HG03066 (cell line): Measurements from ENCODE around the gene BCAS3.

Experiments used
- ATAC-seq: cut with Tn5 transposase; IDR thresholded peaks from one replicate; pipeline ENCODE4 v1.9.1; 2021; ENCODE audit warnings: low read depth; ENCODE audit not compliant: unreplicated experiment

Gene BCAS3

DNA sequence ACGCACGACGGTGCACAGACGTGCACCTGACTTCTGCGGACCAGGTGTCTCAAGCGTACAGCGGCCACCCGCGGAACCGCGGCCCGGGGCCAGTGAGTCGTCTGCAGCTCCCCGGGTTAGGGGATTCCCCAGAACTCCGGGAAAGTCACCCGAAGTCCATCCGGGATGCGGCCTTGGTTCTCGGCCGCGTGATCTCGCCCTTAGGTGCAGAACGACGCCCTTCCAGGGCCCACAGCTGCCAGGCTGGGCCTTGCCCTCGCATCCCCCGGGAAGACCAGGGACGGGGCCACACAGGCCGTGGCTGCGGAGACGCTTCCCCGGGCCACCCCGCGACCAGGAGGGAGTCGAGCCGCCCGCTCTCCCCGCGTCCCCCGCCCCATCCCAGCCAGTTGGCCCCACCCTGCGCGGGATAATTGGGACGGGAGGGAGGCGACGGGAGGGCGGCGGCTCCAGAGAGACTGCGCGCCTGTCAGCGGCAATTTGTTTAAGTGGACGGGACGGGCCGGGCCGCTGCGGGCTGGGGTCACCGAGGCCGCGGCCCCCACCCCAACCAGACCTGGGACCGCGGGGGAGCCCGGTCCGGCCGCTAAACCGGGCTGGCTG is 718.4 kb downstream of the BCAS3 start:
- ATAC-seq: no peak

DNA sequence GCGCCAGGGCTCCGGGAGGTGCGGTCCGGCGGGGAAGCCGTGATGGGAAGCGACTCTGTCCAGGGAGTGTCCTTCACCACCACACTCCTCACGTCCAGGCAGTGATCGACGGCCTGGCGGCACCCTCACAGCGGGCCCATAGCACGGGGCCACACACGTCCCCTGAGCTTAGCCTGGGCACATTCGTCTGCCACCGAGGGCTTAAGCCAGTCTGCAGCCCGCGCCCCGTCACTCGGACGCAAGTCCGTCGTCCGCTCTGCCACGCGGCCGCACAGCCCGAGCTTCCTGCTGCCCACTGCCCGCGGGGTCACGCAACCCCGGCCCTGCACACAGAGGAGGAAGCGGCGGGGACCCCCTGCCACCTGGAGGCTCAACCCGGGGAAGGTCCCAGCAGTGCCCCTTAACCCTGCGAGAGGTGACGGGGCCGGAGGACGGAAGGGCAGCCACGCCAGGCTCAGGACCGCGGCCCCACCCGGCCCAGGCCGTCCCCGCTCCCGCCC is 719.0 kb downstream of the BCAS3 start:
- ATAC-seq: no peak

DNA sequence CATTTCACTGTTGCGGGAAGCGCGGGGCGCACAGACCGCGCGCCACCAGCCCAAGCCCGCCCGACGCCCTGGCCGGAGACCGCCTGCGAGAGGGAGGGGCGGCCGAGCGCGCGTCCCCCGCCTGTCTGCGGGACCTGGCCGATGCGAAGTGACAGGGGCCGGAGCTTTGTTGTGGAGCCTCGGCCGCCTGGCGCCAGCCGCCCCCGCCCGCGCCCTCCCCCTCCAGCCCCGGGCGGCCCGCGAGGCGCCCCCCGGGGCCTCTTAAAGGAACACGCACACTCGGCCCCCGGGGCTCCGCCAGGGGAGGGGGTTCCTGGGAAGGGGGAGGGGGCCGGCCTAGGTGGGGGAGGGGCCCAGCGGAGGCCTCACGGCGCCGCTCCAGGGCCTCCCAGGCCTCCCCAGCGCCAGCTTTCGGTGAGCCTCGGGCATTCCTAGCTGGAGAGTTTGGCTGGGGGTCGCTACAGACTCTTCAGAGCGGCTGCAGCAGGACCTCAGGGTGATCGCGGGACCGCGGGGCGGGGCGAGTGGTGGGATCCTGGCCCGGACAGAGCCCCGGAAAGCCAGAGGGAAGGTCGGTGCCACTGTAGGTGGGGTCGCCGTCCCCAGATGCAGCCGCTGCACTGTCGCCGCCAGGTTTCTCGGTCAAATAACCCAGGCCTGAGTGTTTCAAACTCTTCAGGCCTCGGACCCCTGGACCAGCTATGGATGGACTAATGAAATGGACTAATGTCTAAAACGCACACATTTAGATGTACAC is 719.6 kb downstream of the BCAS3 start:
- no peak for ATAC-seq

DNA sequence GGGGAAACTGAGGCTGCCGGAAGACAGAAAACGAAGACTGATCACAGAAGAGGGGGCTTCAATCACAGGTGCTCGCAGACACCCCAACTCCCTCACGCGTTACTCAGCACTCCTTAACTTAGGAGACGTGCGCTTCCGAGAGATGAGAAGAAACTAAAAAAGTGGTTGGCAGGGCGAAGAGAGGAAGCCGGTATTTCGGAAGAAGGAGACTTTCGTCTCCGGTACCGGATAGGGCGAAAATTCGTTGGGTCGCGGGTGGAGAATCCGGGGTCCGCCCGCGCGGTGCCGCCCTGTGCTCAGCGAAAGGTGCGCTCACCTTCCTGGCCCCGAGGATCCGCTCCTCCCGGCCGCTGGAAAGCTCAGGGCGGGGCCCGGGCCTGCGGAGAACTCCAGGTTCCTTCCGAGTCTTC is 721.1 kb downstream of the BCAS3 start:
- no peak for ATAC-seq

DNA sequence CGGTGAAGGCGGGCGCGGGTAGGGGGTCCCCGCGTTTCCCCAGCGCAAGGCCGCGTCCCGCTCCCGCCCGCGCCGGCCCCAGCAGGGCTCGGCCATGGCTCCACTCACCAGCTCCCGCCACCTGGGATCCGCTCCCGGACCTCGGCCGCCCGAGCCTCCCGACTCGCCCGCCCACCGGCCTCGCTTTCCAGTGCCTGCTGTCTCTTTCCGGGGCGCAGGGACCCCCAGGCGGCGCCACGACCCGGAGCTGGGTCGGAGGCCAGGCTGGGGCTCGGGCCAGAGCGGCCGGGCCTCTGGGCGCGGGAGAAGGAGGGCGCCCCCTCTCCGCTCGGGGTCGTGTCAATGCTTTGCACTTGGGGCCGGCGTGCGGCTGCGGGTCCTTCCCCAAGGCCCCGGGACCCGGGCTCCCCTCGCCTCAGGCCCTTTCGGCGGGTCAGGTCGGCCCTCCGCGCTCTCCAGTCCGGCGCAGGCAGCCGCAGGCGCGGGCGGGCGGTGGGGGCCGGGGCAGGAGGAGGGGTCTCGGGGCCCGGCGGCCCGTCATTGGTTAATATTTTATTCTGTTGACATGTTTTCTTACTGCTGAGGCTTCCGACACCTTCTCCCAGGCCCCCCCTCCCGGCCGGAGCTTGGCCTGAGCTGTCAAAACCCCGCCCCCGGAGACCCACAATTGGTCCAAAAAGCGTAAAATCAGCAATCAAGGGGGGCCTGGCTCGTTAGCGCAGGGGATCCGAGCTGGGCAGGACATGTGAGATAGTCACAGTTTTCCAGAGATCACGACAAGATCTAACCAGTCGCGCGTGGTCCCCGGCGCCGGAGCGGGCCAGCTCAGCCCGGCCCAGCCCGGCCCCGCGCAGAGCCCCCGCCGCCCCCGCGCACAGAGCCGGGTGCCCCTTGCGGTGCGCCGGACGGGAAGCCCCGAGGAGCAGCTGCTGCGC is 721.7 kb downstream of the BCAS3 start, which contains the start of gene TBX2:
TBX2 (plus strand) TSS at position 713 of the 935 bp plus-strand sequence. CDS start 334 bp downstream, outside the sequence.
- ATAC-seq: no peak

DNA sequence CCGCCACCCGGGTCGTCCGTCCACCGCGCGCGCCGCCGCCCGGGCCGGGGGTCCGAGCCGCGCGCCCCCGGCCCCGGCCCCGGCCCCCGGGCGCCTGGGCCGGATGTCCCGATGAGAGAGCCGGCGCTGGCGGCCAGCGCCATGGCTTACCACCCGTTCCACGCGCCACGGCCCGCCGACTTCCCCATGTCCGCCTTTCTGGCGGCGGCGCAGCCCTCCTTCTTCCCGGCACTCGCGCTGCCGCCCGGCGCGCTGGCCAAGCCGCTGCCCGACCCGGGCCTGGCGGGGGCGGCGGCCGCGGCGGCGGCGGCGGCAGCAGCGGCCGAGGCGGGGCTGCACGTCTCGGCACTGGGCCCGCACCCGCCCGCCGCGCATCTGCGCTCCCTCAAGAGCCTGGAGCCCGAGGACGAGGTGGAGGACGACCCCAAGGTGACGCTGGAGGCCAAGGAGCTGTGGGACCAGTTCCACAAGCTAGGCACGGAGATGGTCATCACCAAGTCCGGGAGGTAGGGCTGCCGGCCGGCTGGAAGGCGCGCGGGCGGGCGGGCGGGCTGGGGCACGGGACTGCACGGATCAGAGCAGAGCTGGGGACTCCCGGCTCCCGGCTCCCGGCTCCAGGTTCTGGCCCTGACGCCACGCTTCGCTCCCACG is 722.5 kb downstream of the BCAS3 start:
- no peak for ATAC-seq

DNA sequence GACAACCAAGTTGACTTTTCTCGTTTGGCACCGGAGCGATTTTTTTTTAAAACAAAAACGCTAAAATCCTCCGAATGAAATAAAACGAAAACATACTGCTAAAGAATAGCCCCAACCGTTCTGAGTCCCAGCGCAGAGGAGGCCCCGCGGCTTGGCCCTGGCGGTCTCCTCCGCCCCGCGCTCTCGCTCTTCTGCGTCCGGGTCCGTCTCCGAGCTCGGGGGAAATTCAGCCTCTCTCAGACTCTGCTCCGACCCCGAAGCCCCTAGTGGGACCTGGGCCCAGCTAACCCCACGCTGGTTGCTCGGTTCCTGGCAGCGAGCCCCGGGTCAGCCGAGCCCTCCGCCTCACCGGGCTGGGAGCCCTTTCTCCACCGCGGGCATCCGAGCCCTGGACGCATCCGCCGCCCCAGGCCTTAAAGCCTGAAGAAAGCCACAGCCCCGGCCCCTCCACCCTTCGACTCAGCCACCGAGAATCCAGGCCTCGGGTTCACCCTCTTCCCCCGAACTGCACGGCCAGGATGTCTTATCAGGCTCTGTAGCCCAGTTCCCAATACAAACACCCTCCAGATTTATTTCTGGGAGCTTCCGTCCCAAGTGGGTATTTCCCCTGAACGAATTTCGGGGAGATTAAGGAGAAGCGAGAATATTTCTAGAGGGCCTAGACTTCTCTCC is 723.2 kb downstream of the BCAS3 start:
- no peak for ATAC-seq

DNA sequence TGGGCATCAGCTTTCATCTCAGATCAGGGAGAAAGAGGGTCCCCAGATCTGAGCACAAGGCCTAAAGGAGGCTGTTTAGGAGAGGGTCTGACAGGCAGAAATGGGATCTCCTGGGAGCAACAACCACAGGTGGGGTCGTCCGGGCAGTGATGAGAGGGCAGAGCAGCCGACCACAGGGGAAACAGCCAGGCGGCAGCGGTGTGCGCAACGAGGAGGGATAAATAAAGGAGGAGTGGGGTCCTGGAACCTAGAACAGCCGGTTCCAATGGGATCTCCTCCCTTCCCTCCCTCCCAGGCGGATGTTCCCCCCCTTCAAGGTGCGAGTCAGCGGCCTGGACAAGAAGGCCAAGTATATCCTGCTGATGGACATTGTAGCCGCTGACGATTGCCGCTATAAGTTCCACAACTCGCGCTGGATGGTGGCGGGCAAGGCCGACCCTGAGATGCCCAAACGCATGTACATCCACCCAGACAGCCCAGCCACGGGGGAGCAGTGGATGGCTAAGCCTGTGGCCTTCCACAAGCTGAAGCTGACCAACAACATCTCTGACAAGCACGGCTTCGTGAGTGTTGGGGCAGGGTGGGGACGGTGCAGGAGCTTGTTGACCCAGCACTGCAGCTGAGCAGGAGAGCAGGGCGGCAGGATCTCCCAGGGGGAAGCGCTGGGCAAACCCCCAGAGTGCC is 723.9 kb downstream of the BCAS3 start:
- no peak for ATAC-seq

DNA sequence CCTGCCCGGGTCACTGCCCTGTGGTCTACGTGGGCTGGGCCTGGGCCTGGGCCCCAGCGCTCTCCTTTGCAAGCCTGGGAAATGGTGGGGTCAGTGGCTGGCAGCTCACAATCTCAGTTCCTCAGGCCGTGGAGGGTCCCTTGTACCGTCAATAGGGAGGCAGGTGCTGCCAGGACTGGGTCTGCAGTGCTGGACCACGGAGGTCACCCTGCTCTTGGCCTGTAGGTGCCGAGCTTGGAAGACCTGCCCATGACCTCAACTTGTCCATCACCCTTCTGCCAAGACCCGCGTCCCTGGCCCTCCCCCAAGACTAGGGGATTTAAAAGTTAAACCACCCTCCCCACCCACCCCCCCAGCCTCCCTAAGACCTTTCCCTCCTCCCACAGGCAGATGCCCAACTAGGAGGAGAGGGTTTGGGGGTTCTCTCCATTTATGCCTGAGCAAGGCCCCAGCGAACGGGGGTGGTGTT is 724.5 kb downstream of the BCAS3 start:
- no peak for ATAC-seq

DNA sequence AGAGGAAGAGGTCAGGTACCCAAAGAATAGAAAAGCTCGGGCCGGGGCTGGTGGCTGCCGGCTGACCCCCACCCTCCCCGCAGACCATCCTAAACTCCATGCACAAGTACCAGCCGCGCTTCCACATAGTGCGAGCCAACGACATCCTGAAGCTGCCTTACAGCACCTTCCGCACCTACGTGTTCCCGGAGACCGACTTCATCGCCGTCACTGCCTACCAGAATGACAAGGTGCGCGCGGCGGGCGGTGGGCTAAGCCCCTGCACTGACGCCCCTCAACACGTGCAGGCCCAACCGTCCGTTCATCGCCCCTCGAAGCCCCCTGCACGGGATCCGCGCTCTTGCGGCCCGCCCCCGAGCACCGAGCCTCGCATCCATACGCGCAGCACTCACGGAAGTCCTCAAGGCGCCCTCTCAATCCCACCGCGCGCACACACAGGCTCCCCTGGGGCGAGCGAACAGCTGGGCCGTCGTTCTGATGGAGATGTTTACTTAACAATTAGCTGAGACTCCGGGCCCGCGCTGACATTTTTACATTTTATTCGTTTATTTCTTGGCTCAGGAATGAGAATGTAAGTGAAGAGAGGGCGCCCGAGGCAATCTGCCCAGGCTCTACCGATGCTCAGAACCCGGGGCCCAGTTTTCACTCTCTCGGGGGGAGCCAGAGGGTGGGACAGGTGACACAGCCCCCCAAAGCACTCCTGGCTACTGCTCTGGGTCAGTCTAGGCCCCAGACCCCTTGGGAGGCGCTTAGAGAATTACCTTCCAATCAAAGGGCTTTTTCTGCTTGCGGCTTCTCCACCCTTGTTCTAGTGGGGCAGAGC is 725.5 kb downstream of the BCAS3 start:
- ATAC-seq: no peak

DNA sequence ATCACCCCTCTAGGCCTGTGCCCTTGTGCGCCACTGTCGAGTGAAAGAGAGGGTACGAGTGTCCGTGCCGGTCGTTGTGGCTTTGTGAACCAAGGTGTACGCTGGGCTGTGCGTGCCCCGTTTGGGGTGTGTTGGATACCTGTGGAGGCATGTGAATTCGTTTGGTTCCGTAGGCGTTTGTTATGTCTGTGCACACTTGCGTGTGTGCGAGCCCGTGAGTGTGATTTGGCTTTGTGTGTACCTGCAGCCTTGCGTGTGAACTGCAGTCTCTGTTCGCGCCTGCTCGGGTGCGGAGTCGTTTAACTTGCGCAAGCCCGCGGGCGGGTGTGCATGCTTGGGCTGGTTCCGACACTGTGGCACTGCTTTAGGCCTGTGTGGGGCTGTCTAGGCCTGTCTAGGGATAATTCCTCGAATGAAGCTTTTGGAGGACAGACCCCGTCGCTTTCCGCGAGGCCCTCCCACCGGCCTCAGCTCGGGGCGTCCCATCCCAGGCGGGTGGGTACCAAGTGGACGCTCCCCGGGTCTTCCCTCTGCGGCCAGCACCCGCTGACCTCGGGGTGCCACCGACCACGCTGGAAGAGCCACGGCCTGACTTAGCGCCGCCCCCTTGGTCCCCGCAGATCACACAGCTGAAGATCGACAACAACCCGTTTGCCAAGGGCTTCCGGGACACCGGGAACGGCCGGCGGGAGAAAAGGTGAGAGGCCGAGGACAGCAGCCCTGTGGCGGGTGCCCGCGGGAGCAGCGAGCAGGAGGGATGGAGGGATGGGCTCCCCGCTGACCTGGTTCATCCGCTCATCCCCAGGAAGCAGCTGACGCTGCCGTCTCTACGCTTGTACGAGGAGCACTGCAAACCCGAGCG is 726.4 kb downstream of the BCAS3 start:
- ATAC-seq: no peak

DNA sequence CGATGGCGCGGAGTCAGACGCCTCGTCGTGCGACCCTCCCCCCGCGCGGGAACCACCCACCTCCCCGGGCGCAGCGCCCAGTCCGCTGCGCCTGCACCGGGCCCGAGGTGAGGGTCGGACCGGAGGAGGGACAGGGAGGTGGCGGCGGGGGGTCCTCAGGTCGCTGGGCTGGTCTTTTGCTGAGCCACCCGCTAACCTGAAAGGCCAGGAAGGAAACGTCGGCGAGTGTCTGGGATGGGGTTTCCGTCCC is 726.9 kb downstream of the BCAS3 start:
- no peak for ATAC-seq

DNA sequence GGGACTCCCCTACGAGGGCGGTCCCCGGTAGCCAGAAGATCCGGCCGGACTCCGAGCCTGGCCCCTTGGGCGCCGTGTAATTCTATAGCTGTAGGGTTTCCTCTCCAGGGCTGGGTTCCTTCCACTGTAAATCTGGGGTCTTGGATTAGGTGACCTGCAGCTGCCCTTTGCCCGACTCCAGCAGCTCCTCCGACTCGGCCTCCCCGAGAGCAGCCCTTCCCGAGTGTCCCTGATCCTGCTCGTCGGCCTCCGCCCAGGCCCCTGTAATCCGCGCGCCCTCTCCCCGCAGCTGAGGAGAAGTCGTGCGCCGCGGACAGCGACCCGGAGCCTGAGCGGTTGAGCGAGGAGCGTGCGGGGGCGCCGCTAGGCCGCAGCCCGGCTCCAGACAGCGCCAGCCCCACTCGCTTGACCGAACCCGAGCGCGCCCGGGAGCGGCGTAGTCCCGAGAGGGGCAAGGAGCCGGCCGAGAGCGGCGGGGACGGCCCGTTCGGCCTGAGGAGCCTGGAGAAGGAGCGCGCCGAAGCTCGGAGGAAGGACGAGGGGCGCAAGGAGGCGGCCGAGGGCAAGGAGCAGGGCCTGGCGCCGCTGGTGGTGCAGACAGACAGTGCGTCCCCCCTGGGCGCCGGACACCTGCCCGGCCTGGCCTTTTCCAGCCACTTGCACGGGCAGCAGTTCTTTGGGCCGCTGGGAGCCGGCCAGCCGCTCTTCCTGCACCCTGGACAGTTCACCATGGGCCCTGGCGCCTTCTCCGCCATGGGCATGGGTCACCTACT is 727.4 kb downstream of the BCAS3 start:
- ATAC-seq: no peak

DNA sequence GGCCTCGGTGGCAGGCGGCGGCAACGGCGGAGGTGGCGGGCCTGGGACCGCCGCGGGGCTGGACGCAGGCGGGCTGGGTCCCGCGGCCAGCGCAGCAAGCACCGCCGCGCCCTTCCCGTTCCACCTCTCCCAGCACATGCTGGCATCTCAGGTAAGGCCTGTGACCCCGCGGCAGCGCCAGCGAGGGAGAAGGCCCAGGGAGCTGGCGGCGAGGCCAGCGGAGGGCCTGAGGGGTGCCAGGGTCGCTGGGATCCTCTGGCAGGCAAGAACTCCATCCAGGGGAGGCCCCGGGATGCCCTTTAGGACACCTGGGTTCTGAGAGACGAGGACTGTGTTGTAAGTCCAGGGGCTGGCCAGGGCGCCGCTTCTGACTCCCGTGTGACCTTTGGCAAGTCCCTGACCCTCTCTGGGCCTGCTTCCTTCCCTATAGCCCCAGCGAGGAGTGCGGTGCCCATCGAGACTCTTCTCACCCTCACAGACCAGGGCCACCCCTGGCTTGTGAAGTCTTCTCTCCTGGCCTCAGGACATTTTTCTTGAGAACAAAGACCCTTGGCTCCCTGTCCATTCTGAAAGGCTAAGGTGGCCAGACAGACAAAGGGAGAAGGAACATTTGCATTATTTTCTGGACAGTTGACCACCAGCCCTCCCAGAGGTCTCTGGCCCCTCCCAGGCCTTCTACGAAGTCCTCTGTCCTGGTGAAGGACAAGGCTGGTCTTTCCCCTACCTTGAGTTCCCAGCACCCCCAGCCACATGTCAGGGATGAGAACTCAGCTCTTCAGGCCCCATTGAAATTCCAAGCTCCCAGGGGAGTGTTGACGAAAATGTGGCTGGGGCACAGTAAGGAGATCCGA is 728.3 kb downstream of the BCAS3 start:
- no peak for ATAC-seq

DNA sequence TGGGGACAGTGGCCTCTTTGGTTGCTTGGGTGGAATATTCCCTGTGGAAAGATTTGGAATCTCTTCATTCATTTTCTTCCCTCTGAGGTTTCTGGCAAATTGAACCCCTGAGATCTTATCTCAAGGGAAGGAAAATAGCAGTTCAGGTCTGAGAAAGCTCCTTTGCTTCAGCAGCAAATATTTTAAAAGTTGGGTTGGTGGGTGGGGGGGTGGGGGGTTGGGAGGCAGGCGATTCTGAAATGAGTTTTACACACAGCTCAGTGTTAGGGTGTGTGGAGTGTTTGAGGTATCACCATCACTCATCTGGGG is 728.8 kb downstream of the BCAS3 start:
- ATAC-seq: no peak
